HG03565 (cell line): Measurements from ENCODE around the gene CEP162.
"Not testable (repeated sequence)": the region's sequence is repeated elsewhere in the genome, so short reads cannot be mapped to it uniquely, and the experiment has no call there.

Source experiments
- ATAC-seq: cut with Tn5 transposase; IDR thresholded peaks from one replicate; pipeline ENCODE4 v1.9.1; 2021; ENCODE audit warnings: mild to moderate bottlenecking, moderate library complexity; ENCODE audit not compliant: unreplicated experiment

The CEP162 gene

GRCh38 chr6:84089081-84089480, 138.4 kb downstream of the CEP162 start:
- ATAC-seq = no peak

- ATAC-seq = no peak
Observed at GRCh38 chr6:84086545-84087429, 140.7 kb downstream of the CEP162 start.

- no peak for ATAC-seq
Observed at GRCh38 chr6:84086056-84086455, 141.4 kb downstream of the CEP162 start.

- not testable (repeated sequence) for ATAC-seq
Observed at GRCh38 chr6:84084705-84085104, 142.7 kb downstream of the CEP162 start.

GRCh38 chr6:84082689-84083265, 144.7 kb downstream of the CEP162 start:
- ATAC-seq = no peak

- no peak for ATAC-seq
Observed at GRCh38 chr6:84081222-84081621, 146.2 kb downstream of the CEP162 start.

GRCh38 chr6:84078335-84078734, 149.1 kb downstream of the CEP162 start:
- ATAC-seq = no peak

GRCh38 chr6:84077645-84078044, 149.8 kb downstream of the CEP162 start:
- ATAC-seq = no peak

GRCh38 chr6:84074988-84075781, 152.3 kb downstream of the CEP162 start:
- no peak for ATAC-seq
